Smooth muscle cell (in vitro differentiated cells): ENCODE data around the gene ASB13. TPM values are rescaled to one million over a fixed set of nuclear protein-coding genes. Genes with fewer than 3 reads are reported as not detected.

Source experiments
- DNase-seq: peaks from one replicate; lab custom pipeline; 2025; ENCODE audit not compliant: unreplicated experiment; lab: John Stamatoyannopoulos, UW
- H2AFZ ChIP-seq: fragments of 200-600 bp; sonication (generic); 2 replicates; pipeline ENCODE4 v1.6.0; 2016; ENCODE audit warnings: antibody characterized with exemption, low read depth, mild to moderate bottlenecking
- H3F3A ChIP-seq: fragments of 200-600 bp; sonication (generic); 2 replicates; pipeline ENCODE4 v1.6.0; 2017; ENCODE audit warnings: antibody characterized with exemption, low read depth
- H3K27ac ChIP-seq: fragments of 200-600 bp; sonication (generic); 2 replicates; pipeline ENCODE4 v1.5.1; 2016; ENCODE audit warnings: low read depth, mild to moderate bottlenecking
- H3K27me3 ChIP-seq: fragments of 200-600 bp; sonication (generic); 2 replicates; pipeline ENCODE4 v1.6.1; 2016; ENCODE audit warnings: low read depth, mild to moderate bottlenecking
- H3K36me3 ChIP-seq: fragments of 200-600 bp; sonication (generic); 2 replicates; pipeline ENCODE4 v1.5.1; 2016; ENCODE audit warnings: low read depth
- H3K4me1 ChIP-seq: fragments of 200-600 bp; sonication (generic); 2 replicates; pipeline ENCODE4 v1.5.1; 2016; ENCODE audit warnings: low read depth
- H3K4me2 ChIP-seq: fragments of 200-600 bp; sonication (generic); 2 replicates; pipeline ENCODE4 v1.6.0; 2016; ENCODE audit warnings: mild to moderate bottlenecking
- H3K4me3 ChIP-seq: fragments of 200-600 bp; sonication (generic); 2 replicates; pipeline ENCODE4 v1.5.1; 2016; ENCODE audit warnings: mild to moderate bottlenecking
- H3K79me2 ChIP-seq: fragments of 200-600 bp; sonication (generic); 2 replicates; pipeline ENCODE4 v1.6.0; 2016; ENCODE audit warnings: low read depth, mild to moderate bottlenecking
- H3K9ac ChIP-seq: fragments of 200-600 bp; sonication (generic); 2 replicates; pipeline ENCODE4 v1.6.0; 2016; ENCODE audit warnings: low read depth
- H3K9me3 ChIP-seq: fragments of 200-600 bp; sonication (generic); replicated peaks from 2 replicates; pipeline ENCODE4 v1.5.1; 2016; ENCODE audit warnings: low read depth
- H4K20me1 ChIP-seq: fragments of 200-600 bp; sonication (generic); 2 replicates; pipeline ENCODE4 v1.6.0; 2016; ENCODE audit warnings: low read depth
- WGBS: methylation state at CpG from one replicate; pipeline ENCODE4 v1.1.7; 2016; ENCODE audit warnings: low lambda C conversion rate; 5-methylcytosine and 5-hydroxymethylcytosine counted together
- polyA plus RNA-seq: library from polyadenylated mRNA; unstranded; fragments of >200 nt; fragmentation: Nextera tagmentation; extraction: Ambion mirVana; gene quantifications from 2 replicates; pipeline ENCODE4 v1.2.1, GENCODE V29; 2016
- total RNA-seq: library from RNA; depleted of rRNA; stranded (reverse); fragments of >200 nt; gene quantifications from 2 replicates; pipeline ENCODE4 v1.2.3, GENCODE V29; 2014
- TF ChIP-seq, protein P1 (sequence below): fragments of 200-600 bp; sonication (generic); IDR thresholded peaks from 2 replicates; pipeline ENCODE4 v1.5.1; 2017; ENCODE audit warnings: borderline replicate concordance, mild to moderate bottlenecking, antibody characterized with exemption; ENCODE audit not compliant: insufficient read depth, poor library complexity, severe bottlenecking

Gene ASB13
- total and polyA plus RNA-seq, 2 experiments from 2014 or later = 12.6 to 34.7 TPM

- H3K36me3 ChIP-seq = no peaks in the 10 kb centered on the region
- WGBS = 2% methylated on average over 54 of the region's 54 CpGs
- H3K4me2 ChIP-seq = peak within 1 kb of the TSS; percentile 94
- no peaks in the 10 kb centered on the region for H3K9me3 ChIP-seq
- TF ChIP-seq, protein P1, sequence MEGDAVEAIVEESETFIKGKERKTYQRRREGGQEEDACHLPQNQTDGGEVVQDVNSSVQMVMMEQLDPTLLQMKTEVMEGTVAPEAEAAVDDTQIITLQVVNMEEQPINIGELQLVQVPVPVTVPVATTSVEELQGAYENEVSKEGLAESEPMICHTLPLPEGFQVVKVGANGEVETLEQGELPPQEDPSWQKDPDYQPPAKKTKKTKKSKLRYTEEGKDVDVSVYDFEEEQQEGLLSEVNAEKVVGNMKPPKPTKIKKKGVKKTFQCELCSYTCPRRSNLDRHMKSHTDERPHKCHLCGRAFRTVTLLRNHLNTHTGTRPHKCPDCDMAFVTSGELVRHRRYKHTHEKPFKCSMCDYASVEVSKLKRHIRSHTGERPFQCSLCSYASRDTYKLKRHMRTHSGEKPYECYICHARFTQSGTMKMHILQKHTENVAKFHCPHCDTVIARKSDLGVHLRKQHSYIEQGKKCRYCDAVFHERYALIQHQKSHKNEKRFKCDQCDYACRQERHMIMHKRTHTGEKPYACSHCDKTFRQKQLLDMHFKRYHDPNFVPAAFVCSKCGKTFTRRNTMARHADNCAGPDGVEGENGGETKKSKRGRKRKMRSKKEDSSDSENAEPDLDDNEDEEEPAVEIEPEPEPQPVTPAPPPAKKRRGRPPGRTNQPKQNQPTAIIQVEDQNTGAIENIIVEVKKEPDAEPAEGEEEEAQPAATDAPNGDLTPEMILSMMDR = no peak
- peak within 1 kb of the TSS; percentile 87 for H3K4me3 ChIP-seq
- peak; percentile 89 for DNase-seq
- H3K27ac ChIP-seq = peak within 1 kb of the TSS; percentile 83
- H3K9ac ChIP-seq = peak within 1 kb of the TSS; percentile 75
- peaks cover 45% of the 10 kb centered on the region for H3K79me2 ChIP-seq
- no peaks in the 10 kb centered on the region for H3F3A ChIP-seq
- H2AFZ ChIP-seq = peak within 1 kb of the TSS; percentile 77
- no peaks in the 10 kb centered on the region for H3K27me3 ChIP-seq
- peaks cover 42% of the 10 kb centered on the region for H4K20me1 ChIP-seq
- H3K4me1 ChIP-seq = peaks cover 14% of the 10 kb centered on the region
Observed at GRCh38 chr10:5684318-5684970, 18.0 kb upstream of the ASB13 start, which contains the start of gene TASOR2. TASOR2 (plus strand) TSS chr10:5684838; CDS start chr10:5720643, 35,805 bp downstream.

- no peak overlapping the region for H2AFZ ChIP-seq
- peaks cover 28% of the 10 kb centered on the region for H4K20me1 ChIP-seq
- no peaks in the 10 kb centered on the region for H3K27me3 ChIP-seq
- H3K36me3 ChIP-seq = no peaks in the 10 kb centered on the region
- H3K27ac ChIP-seq = no peak overlapping the region
- H3K4me1 ChIP-seq = peaks cover 14% of the 10 kb centered on the region
- no peaks in the 10 kb centered on the region for H3F3A ChIP-seq
- no peak overlapping the region for H3K9ac ChIP-seq
- H3K4me2 ChIP-seq = no peak overlapping the region
- no peak for DNase-seq
- H3K9me3 ChIP-seq = no peaks in the 10 kb centered on the region
- H3K79me2 ChIP-seq = peaks cover 31% of the 10 kb centered on the region
- TF ChIP-seq, protein P1 = no peak
- H3K4me3 ChIP-seq = no peak overlapping the region
- 81% methylated on average over 3 of the region's 3 CpGs for WGBS
Observed at GRCh38 chr10:5683065-5683464, 16.7 kb upstream of the ASB13 start.

DNA sequence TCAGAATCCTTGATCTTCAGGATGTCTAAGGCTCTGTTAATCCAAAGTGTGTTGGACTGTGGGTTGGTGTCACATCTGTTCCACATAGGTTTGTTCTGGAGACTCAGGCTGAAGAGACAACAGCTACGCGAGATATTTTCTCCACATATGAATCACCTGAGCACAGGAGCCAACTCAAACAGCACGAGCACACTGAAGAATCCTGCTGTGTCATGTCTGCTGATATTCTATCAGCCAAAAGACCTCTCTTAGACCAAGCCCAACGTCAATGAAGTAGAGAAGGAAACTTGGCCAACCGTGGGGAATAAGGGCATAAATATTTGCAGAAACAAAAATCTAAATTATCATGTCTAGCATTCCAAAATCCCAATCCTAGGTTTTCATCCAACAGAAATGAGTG lies 15.5 kb upstream of the ASB13 start:
- Histone ChIP-seq H3K27me3 (no peaks in the 10 kb centered on the region), H3K4me1 (peaks cover 13% of the 10 kb centered on the region), H3K9ac (no peak overlapping the region), H3K4me3 (no peak overlapping the region), H4K20me1 (peaks cover 17% of the 10 kb centered on the region), H3K36me3 (no peaks in the 10 kb centered on the region), H2AFZ (no peak overlapping the region), H3K27ac (no peak overlapping the region), H3K79me2 (peaks cover 19% of the 10 kb centered on the region), H3K4me2 (no peak overlapping the region), H3F3A (no peaks in the 10 kb centered on the region), H3K9me3 (no peaks in the 10 kb centered on the region)
- WGBS = 77% methylated on average over 5 of the region's 5 CpGs
- TF ChIP-seq, protein P1 = no peak
- DNase-seq = no peak

- H2AFZ ChIP-seq = peak overlapping the region; percentile 53
- no peaks in the 10 kb centered on the region for H3K79me2 ChIP-seq
- 58% methylated on average over 2 of the region's 2 CpGs for WGBS
- peak overlapping the region; percentile 37 for H3K4me2 ChIP-seq
- no peaks in the 10 kb centered on the region for H4K20me1 ChIP-seq
- TF ChIP-seq, protein P1 = no peak
- peak overlapping the region; percentile 53 for H3K27ac ChIP-seq
- no peaks in the 10 kb centered on the region for H3K9me3 ChIP-seq
- no peaks in the 10 kb centered on the region for H3K4me1 ChIP-seq
- no peaks in the 10 kb centered on the region for H3K36me3 ChIP-seq
- H3K27me3 ChIP-seq = no peaks in the 10 kb centered on the region
- no peak for DNase-seq
- no peaks in the 10 kb centered on the region for H3F3A ChIP-seq
- no peak overlapping the region for H3K4me3 ChIP-seq
- no peak overlapping the region for H3K9ac ChIP-seq
Observed at GRCh38 chr10:5679606-5680005, 13.2 kb upstream of the ASB13 start.
